Measurements from ENCODE around the gene CD79B.
"Not testable (repeated sequence)": the region's sequence is repeated elsewhere in the genome, so short reads cannot be mapped to it uniquely, and the experiment has no call there.

CD79B gene

DNA sequence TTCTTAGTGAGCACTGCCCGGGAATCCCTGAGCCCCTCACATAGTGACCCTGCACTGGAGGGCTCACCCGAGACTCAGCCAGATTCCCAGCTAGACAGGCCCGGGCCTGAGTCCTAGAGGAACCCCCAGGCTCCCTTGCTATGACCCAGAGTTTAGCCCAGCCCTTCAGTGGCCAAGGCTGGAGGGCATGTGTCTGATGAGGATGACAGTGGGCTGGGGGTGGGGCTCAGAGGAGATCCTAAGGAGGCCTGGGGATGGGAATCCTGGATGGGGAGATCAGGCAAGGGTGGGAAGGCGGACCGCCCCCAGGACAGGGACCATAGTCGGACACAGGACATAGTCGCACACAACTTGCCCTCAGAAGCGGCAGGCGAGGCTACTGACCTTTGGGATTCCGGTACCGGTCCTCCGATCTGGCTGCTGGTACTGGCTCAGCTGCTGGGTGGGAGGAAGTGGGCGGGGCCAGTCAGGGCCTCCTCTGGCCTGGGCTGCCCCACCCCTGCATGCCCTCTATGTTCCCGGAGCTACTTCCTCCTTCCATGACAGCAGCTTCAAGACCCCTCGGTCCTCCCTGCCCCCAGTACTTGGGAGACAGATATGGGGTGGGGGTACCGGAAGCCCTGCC is 1.1 kb downstream of the CD79B start:
- peak; percentile 35 for DNase-seq

- DNase-seq: no peak
Measured at GRCh38 chr17:63929860-63930766, 2.0 kb downstream of the CD79B start.

- DNase-seq: no peak
Measured at GRCh38 chr17:63928966-63929695, 3.0 kb downstream of the CD79B start.

DNA sequence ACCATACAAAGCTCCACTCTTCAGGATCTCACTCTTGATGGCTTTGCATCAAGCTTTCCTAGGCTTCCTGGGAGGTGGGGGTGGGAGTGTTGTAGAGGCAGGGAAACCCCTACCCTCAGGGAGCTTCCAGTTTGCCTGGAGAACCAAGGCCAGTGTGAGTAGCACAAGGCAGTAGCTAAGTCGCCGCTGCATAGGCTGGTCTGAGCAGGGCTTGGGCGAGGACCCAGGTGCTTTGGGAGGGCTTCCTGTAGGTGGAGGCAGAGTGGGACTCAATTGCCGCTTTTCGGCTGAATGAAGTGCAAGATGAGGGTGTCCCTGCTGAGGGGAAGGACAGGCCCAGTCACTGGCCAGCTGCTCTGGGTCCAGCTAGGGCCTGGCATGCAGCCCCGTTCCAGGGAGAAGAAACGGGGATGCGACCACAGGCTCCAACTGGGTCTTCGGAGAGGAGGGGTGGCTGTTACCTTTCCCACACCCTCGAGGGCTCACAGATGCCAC is 3.9 kb downstream of the CD79B start:
- DNase-seq: no peak

DNA sequence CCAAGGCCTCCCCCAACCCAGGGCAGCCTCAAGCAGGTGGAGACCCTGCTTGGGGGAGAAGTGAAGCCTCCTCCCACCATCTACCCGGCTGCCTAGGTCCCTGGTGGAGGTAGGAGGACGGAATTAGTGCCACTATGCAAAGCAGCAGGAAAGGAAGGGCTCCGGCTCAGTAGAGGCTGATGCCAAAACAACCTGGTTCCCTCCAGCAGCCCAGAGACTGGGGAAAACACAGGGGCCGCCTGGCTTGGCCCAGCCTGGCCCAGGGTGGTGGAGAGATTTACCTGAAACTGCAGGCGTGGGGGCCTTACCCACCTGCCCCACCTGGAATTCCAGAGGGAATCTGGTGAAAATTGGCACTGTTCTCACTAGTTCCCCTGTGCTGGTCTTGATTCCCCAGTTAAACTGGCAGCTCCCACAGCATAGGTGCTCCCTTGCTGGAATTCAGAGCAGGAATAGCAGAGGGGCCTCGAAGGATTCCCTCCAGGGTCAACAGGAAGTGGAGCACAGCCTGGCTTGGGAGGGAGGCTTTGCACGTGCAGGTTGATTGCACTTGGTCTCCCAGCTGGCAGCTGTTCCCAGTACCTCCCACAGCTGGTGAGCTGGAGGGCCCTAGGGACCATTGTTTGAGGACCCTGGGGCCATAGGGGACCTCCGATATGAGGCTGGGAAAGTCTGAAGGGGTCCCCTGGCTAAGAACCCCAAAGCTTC is 4.5 kb downstream of the CD79B start:
- no peak for DNase-seq

DNA sequence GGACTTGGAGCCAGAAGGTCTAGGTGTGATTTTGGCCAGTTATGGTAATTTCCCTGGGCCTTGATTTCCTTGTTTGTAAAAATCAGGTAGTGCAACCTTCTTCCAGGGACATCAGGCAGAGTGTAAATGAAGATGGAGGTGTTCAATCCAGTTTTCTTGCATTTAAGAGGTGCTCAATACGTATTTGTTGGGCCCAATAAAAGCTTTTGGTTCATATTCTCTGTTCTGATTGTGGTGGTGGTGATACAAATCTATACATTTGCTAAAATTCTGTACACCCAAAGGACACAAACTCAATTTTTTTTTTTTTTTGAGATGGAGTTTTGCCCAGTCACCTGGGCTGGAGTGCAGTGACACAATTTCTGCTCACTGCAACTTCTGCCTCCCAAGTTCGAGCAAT is 6.0 kb downstream of the CD79B start:
- DNase-seq: no peak

- no peak for DNase-seq
Measured at GRCh38 chr17:63925615-63926014, 6.5 kb downstream of the CD79B start.

GRCh38 chr17:63922402-63922801 is 9.7 kb downstream of the CD79B start:
- not testable (repeated sequence) for DNase-seq

GRCh38 chr17:63920779-63921178 is 11.4 kb downstream of the CD79B start:
- DNase-seq: not testable (repeated sequence)

DNA sequence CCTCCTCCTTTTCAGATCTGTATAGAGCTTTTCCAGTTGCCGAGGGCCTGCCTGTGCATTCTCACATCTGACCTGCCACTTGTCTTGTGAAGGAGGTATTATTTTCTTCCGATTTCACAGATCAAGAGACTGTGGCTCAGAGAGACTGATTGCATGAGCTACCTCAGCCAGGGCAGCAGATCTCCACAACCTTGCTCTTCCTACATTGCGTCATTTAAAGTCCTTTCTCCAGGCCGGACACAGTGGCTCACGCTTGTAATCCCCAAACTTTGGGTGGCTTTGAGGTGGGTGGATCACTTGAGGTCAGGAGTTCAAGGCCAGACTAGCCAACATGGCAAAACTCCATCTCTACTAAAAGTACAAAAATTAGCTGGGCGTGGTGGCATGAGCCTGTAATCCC is 12.1 kb downstream of the CD79B start:
- DNase-seq: not testable (repeated sequence)

- peak; percentile 71 for DNase-seq
Measured at GRCh38 chr17:63919311-63919723, 12.8 kb downstream of the CD79B start.

DNA sequence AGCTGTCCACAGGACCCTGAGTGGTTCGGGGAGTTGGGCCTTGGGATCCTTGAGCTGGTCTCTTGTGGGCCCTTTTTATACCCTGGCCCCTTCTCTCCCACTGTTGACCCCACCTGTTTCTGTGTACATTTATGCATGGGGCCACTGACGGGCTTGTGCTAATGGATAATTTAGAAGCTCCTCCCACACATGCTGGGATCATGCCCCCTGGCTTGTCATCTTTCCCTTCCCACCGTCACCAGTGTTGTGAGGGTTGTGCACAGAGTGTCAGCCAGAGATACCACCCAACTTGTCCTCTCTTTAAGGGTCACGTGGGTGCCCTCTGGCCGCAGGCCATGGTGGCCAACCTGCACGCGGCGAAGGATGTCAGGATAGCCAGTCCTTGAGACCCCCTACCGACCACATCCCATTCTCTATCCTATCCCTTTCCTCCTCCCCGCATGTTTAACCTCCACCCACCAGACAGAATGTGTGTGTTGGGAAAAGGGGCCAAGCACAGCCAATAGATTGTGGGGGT is 13.3 kb downstream of the CD79B start, which contains the start of gene GH1:
Gene GH1 (minus strand): TSS at position 51 of the 517 bp plus-strand sequence. CDS start 63 bp downstream, outside the sequence.
- not testable (repeated sequence) for DNase-seq

- DNase-seq: no peak
Measured at GRCh38 chr17:63918305-63918704, 13.8 kb downstream of the CD79B start.

- DNase-seq: no peak
Measured at GRCh38 chr17:63917646-63918045, 14.5 kb downstream of the CD79B start.

- not testable (repeated sequence) for DNase-seq
Measured at GRCh38 chr17:63917206-63917605, 14.9 kb downstream of the CD79B start.

DNA sequence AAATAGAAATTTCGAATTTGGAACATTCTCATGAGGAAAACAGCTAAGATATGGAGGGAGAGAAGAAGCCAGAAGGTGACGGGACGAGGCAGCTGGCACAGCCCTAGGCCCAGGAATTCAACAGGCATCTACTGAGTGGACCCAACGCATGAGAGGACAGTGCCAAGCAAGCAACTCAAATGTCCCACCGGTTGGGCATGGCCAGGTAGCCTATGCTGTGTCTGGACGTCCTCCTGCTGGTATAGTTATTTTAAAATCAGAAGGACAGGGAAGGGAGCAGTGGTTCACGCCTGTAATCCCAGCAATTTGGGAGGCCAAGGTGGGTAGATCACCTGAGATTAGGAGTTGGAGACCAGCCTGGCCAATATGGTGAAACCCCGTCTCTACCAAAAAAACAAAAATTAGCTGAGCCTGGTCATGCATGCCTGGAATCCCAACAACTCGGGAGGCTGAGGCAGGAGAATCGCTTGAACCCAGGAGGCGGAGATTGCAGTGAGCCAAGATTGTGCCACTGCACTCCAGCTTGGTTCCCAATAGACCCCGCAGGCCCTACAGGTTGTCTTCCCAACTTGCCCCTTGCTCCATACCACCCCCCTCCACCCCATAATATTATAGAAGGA is 15.5 kb downstream of the CD79B start:
- no peak for DNase-seq

DNA sequence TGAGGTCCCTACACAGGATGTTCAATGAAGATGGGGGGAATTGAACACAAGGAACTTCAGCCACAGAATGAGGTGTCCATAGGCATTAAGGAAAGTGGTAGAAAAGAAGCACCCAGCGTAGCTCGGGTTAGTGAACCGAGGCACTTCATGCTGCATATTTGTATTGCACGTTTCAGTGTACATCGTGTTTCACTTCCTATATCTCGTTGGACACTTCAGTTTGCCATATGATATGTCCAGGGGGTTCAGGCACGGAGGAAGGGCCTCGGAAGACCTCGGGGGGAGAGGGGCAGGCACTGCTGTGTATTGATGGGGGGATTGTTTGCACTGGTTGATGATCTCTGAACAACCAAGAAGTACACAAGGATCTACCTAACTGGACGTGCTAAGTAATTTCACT is 16.4 kb downstream of the CD79B start:
- DNase-seq: not testable (repeated sequence)

GRCh38 chr17:63914471-63914870 is 17.7 kb downstream of the CD79B start:
- DNase-seq: no peak

DNA sequence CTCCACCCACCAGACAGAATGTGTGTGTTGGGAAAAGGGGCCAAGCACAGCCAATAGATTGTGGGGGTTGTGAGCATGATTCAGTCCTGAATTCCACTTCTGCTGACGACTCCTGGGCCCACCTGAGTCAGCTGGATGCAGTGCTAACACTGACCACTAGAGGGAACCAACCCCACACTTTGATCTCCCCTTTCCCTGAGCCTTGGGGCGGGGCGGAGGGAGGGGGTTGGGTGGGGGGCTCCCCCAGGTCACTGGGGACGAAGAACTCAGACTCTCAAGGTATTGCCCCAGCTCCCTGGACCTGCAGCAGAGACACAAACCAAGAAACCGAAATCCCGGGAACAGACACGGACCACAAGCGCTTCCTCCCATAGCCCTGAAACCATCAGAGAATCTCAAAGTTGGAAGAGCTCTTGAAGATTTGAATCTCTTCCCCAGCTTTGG is 20.5 kb downstream of the CD79B start:
- peak; percentile 38 for DNase-seq

DNA sequence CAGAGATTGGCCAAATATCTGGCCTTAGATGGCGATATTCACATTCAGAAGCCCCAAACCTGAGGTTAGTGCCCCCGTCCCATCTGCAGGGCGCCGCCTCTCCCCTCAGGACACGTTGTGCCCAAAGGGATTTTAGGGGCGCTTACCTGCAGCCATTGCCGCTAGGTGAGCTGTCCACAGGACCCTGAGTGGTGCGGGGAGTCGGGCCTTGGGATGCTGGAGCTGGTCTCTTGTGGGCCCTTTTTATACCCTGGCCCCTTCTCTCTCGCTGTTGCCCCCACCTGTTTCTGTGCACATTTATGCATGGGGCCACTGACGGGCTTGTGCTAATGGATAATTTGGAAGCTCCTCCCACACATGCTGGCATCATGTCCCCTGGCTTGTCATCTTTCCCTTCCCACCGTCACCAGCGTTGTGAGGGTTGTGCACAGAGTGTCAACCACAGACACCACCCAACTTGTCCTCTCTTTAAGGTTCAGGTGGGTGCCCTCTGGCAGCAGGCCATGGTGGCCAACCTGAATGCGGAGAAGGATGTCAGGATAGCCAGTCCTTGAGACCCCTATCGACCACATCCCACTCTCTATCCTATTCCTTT is 21.0 kb downstream of the CD79B start, which contains the start of gene CSHL1:
Gene CSHL1 (minus strand): TSS at position 218 of the 595 bp plus-strand sequence. CDS start 62 bp downstream, at position 156.
- no peak for DNase-seq

DNA sequence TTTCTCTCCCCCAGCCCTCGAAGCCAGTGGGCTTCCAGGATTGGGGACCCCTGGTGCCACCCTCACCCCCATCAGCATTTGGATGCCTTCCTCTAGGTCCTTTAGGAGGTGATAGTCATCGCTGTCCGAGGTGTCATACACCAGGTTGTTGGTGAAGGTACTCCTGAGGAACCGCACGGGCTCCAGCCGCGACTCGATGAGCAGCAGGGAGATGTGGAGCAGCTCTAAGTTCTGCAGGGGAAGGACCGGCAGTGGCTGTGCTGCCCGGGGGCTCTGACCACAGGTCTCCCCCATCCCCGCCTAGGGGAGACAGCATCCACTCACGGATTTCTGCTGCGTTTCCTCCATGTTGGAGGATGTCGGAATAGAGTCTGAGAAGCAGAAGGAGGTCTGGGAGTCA is 22.0 kb downstream of the CD79B start:
- no peak for DNase-seq
